Esophagus muscularis mucosa (tissue), 4 donors: ENCODE measurements around the gene MRTFB. TPM values are rescaled to one million over a fixed set of nuclear protein-coding genes. Genes with fewer than 3 reads are reported as not detected.

ENCODE experiments used
- DNase-seq: peaks from one replicate; pipeline ENCODE4 v3.0.0-alpha.2; 2017; ENCODE audit errors: extremely low spot score
- H3K27ac ChIP-seq, 4 donors: fragments of 200-600 bp; sonication (generic); replicated peaks in 1 of 4; 1 replicate in 3 of 4; 2 replicates in 1 of 4; pipeline ENCODE4 v1.5.1; 2016 to 2019; ENCODE audit warnings: mild to moderate bottlenecking in 1 of 4
- H3K27me3 ChIP-seq, 4 donors: fragments of 200-600 bp; sonication (generic); one replicate each; pipeline versions ENCODE4 v1.5.1 to v1.6.0; 2016 to 2019
- H3K36me3 ChIP-seq, 4 donors: fragments of 200-600 bp; sonication (generic); one replicate each; pipeline ENCODE4 v1.5.1; 2016 to 2019
- H3K4me1 ChIP-seq, 4 donors: fragments of 200-600 bp; sonication (generic); one replicate each; pipeline ENCODE4 v1.5.1; 2016 to 2019
- H3K4me3 ChIP-seq, 4 donors: fragments of 200-600 bp; sonication (generic); 1 replicate in 2 of 4; 2 replicates in 2 of 4; pipeline ENCODE4 v1.5.1; 2016 to 2019; ENCODE audit warnings: mild to moderate bottlenecking in 4 of 4, moderate library complexity in 1 of 4
- H3K9me3 ChIP-seq, 4 donors: fragments of 200-600 bp; sonication (generic); 1 replicate in 3 of 4; 2 replicates in 1 of 4; pipeline ENCODE4 v1.5.1; 2016 to 2019
- EP300 ChIP-seq: sonication (generic); formaldehyde crosslinking; IDR thresholded peaks from one replicate; pipeline ENCODE4 v1.6.1; 2017; ENCODE audit warnings: antibody characterized with exemption
- POLR2A ChIP-seq: fragments of 450-650 bp; IDR thresholded peaks from one replicate; pipeline ENCODE4 v1.6.1; 2017; ENCODE audit warnings: antibody characterized with exemption, moderate library complexity, mild to moderate bottlenecking, low read depth
- POLR2AphosphoS5 ChIP-seq, 2 donors: sonication (generic); formaldehyde crosslinking; IDR thresholded peaks; one replicate each; pipeline ENCODE4 v1.6.1; 2017; ENCODE audit warnings: antibody characterized with exemption in 2 of 2
- WGBS: methylation state at CpG from one replicate; pipeline ENCODE4 v1.1.5; 2018; 5-methylcytosine and 5-hydroxymethylcytosine counted together
- intact Hi-C: fragments of 100-400 bp; cut with DNase I; formaldehyde crosslinking; loops from one replicate; pipeline ENCODE4 v1.15.1; 2023
- total RNA-seq, 4 donors: library from RNA; depleted of rRNA; stranded (reverse); fragments of >200 nt; gene quantifications; one replicate each; pipeline versions ENCODE4 v1.1.0 to v1.2.1, GENCODE V29; 2016
- TF ChIP-seq, protein P1 (sequence below), 3 experiments: fragments of 200-600 bp in 2 of 3; fragments of 450-650 bp in 1 of 3; sonication (generic) in 2 of 3; IDR thresholded peaks; one replicate each; pipeline ENCODE4 v1.5.1; 2017 to 2019; ENCODE audit warnings: antibody characterized with exemption in 3 of 3, mild to moderate bottlenecking in 2 of 3, moderate library complexity in 1 of 3

MRTFB gene
- total RNA-seq, 4 donors from 2014 or later, result 36.3 to 63.6 (median 48.2) TPM

- Histone ChIP-seq H3K27me3 (no peaks in the 10 kb centered on the region), H3K4me3 (no peak overlapping the region), H3K36me3 (no peaks in the 10 kb centered on the region), H3K4me1 (peaks cover 41 to 83% (median 77%) of the 10 kb centered on the region in 4 donors), H3K27ac (peak overlapping the region; percentile 13 to 72 (median 68)), H3K9me3 (no peaks in the 10 kb centered on the region)
- intact Hi-C loops, result loop anchor here (5.0 kb wide), 1 partner anchor 100 kb away; no protein-coding TSS in a partner anchor
- TF ChIP-seq EP300 (no peak), POLR2AphosphoS5 (IDR thresholded peaks at IDR 0.05) (no peak)
- WGBS, result 100% methylated on average over 1 of the region's 1 CpG
- no peak for DNase-seq
Observed at GRCh38 chr16:14087181-14087580, 16.1 kb downstream of the MRTFB start.

GRCh38 chr16:14087590-14088154, 16.6 kb downstream of the MRTFB start:
- Histone ChIP-seq H3K27me3 (no peaks in the 10 kb centered on the region), H3K4me1 (peaks cover 42 to 82% (median 78%) of the 10 kb centered on the region in 4 donors), H3K4me3 (peak overlapping the region in 1 of 4 donors; percentile 15), H3K36me3 (no peaks in the 10 kb centered on the region), H3K9me3 (no peaks in the 10 kb centered on the region), H3K27ac (peak overlapping the region; percentile 61 to 72 (median 68))
- WGBS, result 66% methylated on average over 3 of the region's 3 CpGs
- no peak for DNase-seq
- TF ChIP-seq POLR2AphosphoS5 (IDR thresholded peaks at IDR 0.05), result no peak
- TF ChIP-seq POLR2A, result no peak
- TF ChIP-seq, protein P1, sequence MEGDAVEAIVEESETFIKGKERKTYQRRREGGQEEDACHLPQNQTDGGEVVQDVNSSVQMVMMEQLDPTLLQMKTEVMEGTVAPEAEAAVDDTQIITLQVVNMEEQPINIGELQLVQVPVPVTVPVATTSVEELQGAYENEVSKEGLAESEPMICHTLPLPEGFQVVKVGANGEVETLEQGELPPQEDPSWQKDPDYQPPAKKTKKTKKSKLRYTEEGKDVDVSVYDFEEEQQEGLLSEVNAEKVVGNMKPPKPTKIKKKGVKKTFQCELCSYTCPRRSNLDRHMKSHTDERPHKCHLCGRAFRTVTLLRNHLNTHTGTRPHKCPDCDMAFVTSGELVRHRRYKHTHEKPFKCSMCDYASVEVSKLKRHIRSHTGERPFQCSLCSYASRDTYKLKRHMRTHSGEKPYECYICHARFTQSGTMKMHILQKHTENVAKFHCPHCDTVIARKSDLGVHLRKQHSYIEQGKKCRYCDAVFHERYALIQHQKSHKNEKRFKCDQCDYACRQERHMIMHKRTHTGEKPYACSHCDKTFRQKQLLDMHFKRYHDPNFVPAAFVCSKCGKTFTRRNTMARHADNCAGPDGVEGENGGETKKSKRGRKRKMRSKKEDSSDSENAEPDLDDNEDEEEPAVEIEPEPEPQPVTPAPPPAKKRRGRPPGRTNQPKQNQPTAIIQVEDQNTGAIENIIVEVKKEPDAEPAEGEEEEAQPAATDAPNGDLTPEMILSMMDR (IDR thresholded peaks at IDR 0.05), result no peak
- intact Hi-C loops, result loop anchor here (5.0 kb wide), 1 partner anchor 100 kb away; no protein-coding TSS in a partner anchor

DNA sequence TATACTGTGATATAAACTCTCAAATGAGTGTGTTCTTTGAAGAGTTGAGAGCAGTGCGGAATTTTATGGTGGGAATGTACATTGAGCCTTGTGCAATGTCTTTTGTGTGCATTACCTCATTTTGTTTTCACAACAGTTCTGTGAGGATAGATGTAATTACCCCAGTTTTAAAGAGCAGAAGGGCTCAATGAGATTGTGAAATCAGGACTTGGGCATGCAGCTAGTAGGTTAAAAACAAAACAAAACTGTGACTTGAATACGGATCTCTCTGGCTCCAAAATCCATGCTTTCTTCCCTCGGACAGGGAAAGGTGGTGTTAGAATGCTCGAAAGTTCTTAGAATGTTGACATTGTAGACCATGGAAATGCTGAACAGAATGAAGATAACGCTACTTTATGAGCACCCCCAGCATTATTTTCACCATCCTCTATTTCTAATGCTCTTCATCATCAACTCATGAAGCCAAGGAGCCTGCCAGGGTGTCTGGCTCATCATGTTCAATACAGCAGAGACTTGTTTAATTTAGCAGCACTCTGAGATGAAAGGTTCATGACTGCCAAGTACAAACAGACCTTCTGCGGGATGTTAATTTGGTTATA, 17.1 kb downstream of the MRTFB start:
- 48% methylated on average over 6 of the region's 6 CpGs for WGBS
- intact Hi-C loops, result loop anchor here (5.0 kb wide), 1 partner anchor 99 kb away; no protein-coding TSS in a partner anchor
- peak overlapping the region; percentile 15 to 32 (median 30) for H3K4me3 ChIP-seq
- peak in 1 of 2 donors; percentile 39 for TF ChIP-seq POLR2AphosphoS5 (IDR thresholded peaks at IDR 0.05)
- no peak for TF ChIP-seq POLR2A
- TF ChIP-seq, protein P1 (IDR thresholded peaks at IDR 0.05), result no peak
- no peak for TF ChIP-seq EP300
- DNase-seq, result no peak
- H3K27me3 ChIP-seq, result no peaks in the 10 kb centered on the region
- no peaks in the 10 kb centered on the region for H3K36me3 ChIP-seq
- H3K9me3 ChIP-seq, result no peaks in the 10 kb centered on the region
- H3K4me1 ChIP-seq, result peaks cover 46 to 87% (median 84%) of the 10 kb centered on the region in 4 donors
- peak overlapping the region; percentile 61 to 72 (median 68) for H3K27ac ChIP-seq

DNA sequence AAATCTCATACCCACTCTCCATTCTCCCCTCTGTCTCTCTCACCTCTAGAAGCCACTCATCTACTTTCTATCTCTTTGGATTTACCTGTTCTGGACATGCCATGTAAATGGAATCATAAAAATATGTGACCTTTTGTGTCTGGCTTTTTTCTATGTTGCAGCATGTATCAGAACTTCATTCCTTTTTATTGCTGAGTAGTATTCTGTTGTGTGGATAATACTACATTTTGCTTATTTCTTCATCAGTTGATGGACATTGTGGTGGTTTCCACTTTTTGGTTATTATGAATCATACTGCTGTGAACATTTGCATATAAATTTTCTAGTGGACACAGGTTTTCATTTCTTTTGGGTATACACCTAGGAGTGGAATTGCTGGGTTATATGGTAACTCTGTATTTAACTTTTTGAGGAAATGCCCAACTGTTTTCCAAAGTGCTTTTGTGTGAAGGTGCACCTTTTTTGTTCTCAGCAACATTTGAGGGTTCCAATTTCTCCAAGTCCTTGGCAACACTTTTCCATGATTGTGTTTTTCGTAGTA, 18.2 kb downstream of the MRTFB start:
- H3K27ac ChIP-seq, result peak overlapping the region; percentile 61 to 72 (median 68)
- intact Hi-C loops, result loop anchor here (5.0 kb wide), 1 partner anchor 98 kb away; no protein-coding TSS in a partner anchor
- no peaks in the 10 kb centered on the region for H3K36me3 ChIP-seq
- DNase-seq, result no peak
- H3K4me3 ChIP-seq, result peak overlapping the region in 1 of 4 donors; percentile 32
- no peaks in the 10 kb centered on the region for H3K27me3 ChIP-seq
- TF ChIP-seq POLR2AphosphoS5 (IDR thresholded peaks at IDR 0.05), result no peak
- TF ChIP-seq, protein P1 (IDR thresholded peaks at IDR 0.05), result no peak
- TF ChIP-seq POLR2A, result no peak
- no peak for TF ChIP-seq EP300
- peaks cover 50 to 96% (median 94%) of the 10 kb centered on the region in 4 donors for H3K4me1 ChIP-seq
- no peaks in the 10 kb centered on the region for H3K9me3 ChIP-seq
- 100% methylated on average over 1 of the region's 1 CpG for WGBS

DNA sequence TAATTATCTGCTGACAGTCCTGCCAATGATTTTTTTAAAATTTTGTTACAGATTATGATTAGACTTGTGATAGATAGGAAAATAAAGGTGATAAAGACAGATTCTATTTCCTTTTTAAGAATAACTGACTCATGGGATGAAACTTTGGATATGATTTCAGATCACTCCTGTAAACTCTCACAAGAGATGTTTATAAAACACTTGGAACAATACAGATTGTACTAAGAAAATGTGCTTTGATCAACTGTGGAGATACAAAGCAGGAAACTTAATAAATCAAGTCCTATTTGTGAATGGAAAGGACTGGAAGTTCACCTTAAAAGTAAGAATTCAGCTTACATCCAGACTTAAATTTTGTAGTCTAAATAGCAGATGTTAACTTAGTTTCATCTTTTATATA, 21.4 kb downstream of the MRTFB start:
- Histone ChIP-seq H3K4me1 (peaks cover 52 to 98% (median 91%) of the 10 kb centered on the region in 4 donors), H3K27me3 (no peaks in the 10 kb centered on the region), H3K9me3 (no peaks in the 10 kb centered on the region), H3K27ac (peak overlapping the region; percentile 53 to 72 (median 68)), H3K36me3 (no peaks in the 10 kb centered on the region), H3K4me3 (no peak overlapping the region)
- no peak for TF ChIP-seq POLR2AphosphoS5 (IDR thresholded peaks at IDR 0.05)
- no peak for TF ChIP-seq EP300
- TF ChIP-seq, protein P1 (IDR thresholded peaks at IDR 0.05), result no peak
- no peak for TF ChIP-seq POLR2A
- intact Hi-C loops, result no loop called here
- no peak for DNase-seq
